Ascending aorta (tissue), 2 donors: Measurements from ENCODE around the gene LRCH2. TPM values are rescaled to one million over a fixed set of nuclear protein-coding genes. Genes with fewer than 3 reads are reported as not detected.

Source experiments
- DNase-seq, 2 donors: peaks; one replicate each; pipeline ENCODE4 v3.0.0-alpha.2; 2019; ENCODE audit warnings: low spot score in 2 of 2
- H3K27ac ChIP-seq, 2 donors: fragments of 200-600 bp; sonication (generic); one replicate each; pipeline ENCODE4 v1.5.1; 2016 to 2017; ENCODE audit warnings: mild to moderate bottlenecking in 1 of 2
- H3K27me3 ChIP-seq: fragments of 200-600 bp; sonication (generic); one replicate; pipeline ENCODE4 v1.5.1; 2017
- H3K36me3 ChIP-seq, 2 donors: fragments of 200-600 bp; sonication (generic); one replicate each; pipeline ENCODE4 v1.5.1; 2016
- H3K4me1 ChIP-seq, 2 donors: fragments of 200-600 bp; sonication (generic); one replicate each; pipeline ENCODE4 v1.5.1; 2016 to 2017; ENCODE audit warnings: mild to moderate bottlenecking in 1 of 2
- H3K4me3 ChIP-seq, 2 donors: fragments of 200-600 bp; sonication (generic); one replicate each; pipeline ENCODE4 v1.5.1; 2016 to 2017; ENCODE audit warnings: mild to moderate bottlenecking in 1 of 2
- H3K9me3 ChIP-seq, 2 donors: fragments of 200-600 bp; sonication (generic); one replicate each; pipeline ENCODE4 v1.5.1; 2016
- CTCF ChIP-seq, 3 experiments: fragments of 200-600 bp in 2 of 3; fragments of 450-650 bp in 1 of 3; sonication (generic) in 2 of 3; IDR thresholded peaks; one replicate each; pipeline ENCODE4 v1.5.1; 2016 to 2019; ENCODE audit warnings: antibody characterized with exemption in 3 of 3, mild to moderate bottlenecking in 1 of 3, moderate library complexity in 1 of 3
- intact Hi-C: fragments of 100-400 bp; cut with DNase I; formaldehyde crosslinking; loops from one replicate; pipeline ENCODE4 v1.15.1; 2023
- total RNA-seq: library from RNA; depleted of rRNA; stranded (reverse); fragments of >200 nt; gene quantifications from one replicate; pipeline ENCODE4 v1.1.0, GENCODE V29; 2016

The LRCH2 gene
- total RNA-seq, 1 donor from 2014 or later = 5.2 TPM

DNA sequence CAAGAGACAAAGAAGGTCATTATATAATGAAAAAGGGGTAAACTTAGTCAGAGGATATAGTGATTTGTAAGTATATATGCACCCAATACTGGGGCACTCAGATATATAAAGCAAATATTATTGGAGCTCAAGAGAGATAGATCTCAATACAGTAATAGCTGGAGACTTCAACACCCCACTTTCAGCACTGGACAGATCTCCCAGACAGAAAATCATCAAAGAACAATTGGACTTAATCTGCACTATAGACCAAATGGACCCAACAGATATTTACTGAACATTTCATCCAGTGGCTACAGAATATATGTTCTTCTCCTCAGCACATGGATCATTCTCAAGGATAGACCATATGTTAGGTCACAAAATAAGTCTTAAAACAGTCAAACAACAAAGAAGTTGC lies 91.8 kb downstream of the LRCH2 start:
- H3K4me3 ChIP-seq = no peak overlapping the region
- no peak for TF ChIP-seq CTCF (IDR thresholded peaks at IDR 0.05)
- no peak overlapping the region for H3K27ac ChIP-seq
- no peaks in the 10 kb centered on the region for H3K27me3 ChIP-seq
- peaks cover 0 to 8% of the 10 kb centered on the region in 2 donors for H3K9me3 ChIP-seq
- peaks cover 0 to 5% of the 10 kb centered on the region in 2 donors for H3K36me3 ChIP-seq
- intact Hi-C loops = loop anchor here (10.0 kb wide), 1 partner anchor 177 kb away; no protein-coding TSS in a partner anchor
- no peak for DNase-seq
- H3K4me1 ChIP-seq = no peaks in the 10 kb centered on the region

DNA sequence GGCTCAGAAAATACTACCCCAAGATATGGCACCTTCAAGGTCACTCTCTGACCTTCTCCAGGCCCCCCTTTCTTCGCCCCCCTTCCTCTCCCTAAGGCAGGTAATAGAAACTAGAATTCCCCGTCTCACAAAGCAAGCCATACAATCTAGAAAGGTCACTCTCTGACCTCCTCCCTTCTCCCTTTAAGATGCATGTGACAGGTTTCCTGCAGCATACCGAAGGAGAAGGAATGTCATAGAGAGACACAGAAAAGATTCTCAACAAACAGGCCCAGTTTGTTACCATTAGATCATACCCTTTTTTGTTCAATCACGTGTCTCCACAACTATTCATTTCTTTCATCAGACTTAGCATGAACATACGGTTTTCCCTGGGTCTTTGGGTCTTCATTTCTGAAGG lies 95.9 kb downstream of the LRCH2 start:
- intact Hi-C loops = no loop called here
- TF ChIP-seq CTCF (IDR thresholded peaks at IDR 0.05) = no peak

GRCh38 chrX:115134382-115134781 lies 99.5 kb downstream of the LRCH2 start:
- H3K4me1 ChIP-seq = no peaks in the 10 kb centered on the region
- no peaks in the 10 kb centered on the region for H3K9me3 ChIP-seq
- no peak for TF ChIP-seq CTCF (IDR thresholded peaks at IDR 0.05)
- no peak for DNase-seq
- no peaks in the 10 kb centered on the region for H3K36me3 ChIP-seq
- H3K27ac ChIP-seq = no peak overlapping the region
- H3K27me3 ChIP-seq = no peaks in the 10 kb centered on the region
- no peak overlapping the region for H3K4me3 ChIP-seq
- intact Hi-C loops = no loop called here

More for the DNA sequence above, 95.9 kb downstream of the LRCH2 start:
- peaks cover 0 to 8% of the 10 kb centered on the region in 2 donors for H3K9me3 ChIP-seq
- H3K4me1 ChIP-seq = no peaks in the 10 kb centered on the region
- H3K4me3 ChIP-seq = no peak overlapping the region
- H3K27ac ChIP-seq = no peak overlapping the region
- no peaks in the 10 kb centered on the region for H3K27me3 ChIP-seq
- peaks cover 0 to 5% of the 10 kb centered on the region in 2 donors for H3K36me3 ChIP-seq
- DNase-seq = no peak

- no peak for DNase-seq
- no peaks in the 10 kb centered on the region for H3K4me1 ChIP-seq
- H3K4me3 ChIP-seq = no peak overlapping the region
- TF ChIP-seq CTCF (IDR thresholded peaks at IDR 0.05) = no peak
- peaks cover 0 to 4% of the 10 kb centered on the region in 2 donors for H3K36me3 ChIP-seq
- H3K27me3 ChIP-seq = no peaks in the 10 kb centered on the region
- intact Hi-C loops = no loop called here
- H3K27ac ChIP-seq = no peak overlapping the region
- no peaks in the 10 kb centered on the region for H3K9me3 ChIP-seq
Measured at GRCh38 chrX:115112411-115112810, 121.5 kb downstream of the LRCH2 start.

DNA sequence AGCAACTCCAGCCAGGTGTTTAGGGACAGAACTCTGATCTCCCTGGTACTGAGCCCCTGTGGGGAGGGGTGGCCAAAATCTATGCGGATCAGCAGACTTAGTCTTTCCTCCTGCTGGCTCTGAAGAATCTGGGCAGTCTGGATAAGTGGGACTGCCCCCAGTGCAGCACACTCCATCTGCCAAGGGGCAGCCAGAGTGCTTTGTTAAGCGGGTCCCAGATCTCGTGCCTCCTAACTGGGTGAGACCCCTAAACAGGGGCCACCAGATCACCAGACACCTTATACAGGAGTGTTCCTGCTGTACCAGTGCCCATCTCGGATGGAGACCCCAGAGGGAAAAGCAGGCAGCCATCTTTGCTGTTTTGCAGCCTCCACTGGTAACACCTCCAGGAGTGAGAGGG lies 135.0 kb downstream of the LRCH2 start:
- Histone ChIP-seq H3K4me1 (no peaks in the 10 kb centered on the region), H3K27ac (no peak overlapping the region)

More for the DNA sequence above, 135.0 kb downstream of the LRCH2 start:
- no peak for DNase-seq
- Histone ChIP-seq H3K4me3 (no peak overlapping the region), H3K36me3 (no peaks in the 10 kb centered on the region), H3K9me3 (peaks cover 0 to 9% of the 10 kb centered on the region in 2 donors), H3K27me3 (no peaks in the 10 kb centered on the region)
- intact Hi-C loops = no loop called here
- no peak for TF ChIP-seq CTCF (IDR thresholded peaks at IDR 0.05)
